ENCODE data around the gene COX17.

The COX17 gene

GRCh38 chr3:119662604-119663373 lies 14.4 kb downstream of the COX17 start:
- no peaks in the 10 kb centered on the region for H3K27me3 Mint-ChIP-seq (ENCODE audit: low read depth)
- H3K4me1 Mint-ChIP-seq (ENCODE audit: low read depth) = peaks cover 5% of the 10 kb centered on the region
- no peaks in the 10 kb centered on the region for H3K9me3 Mint-ChIP-seq
- peaks cover 7% of the 10 kb centered on the region for H3K36me3 Mint-ChIP-seq (ENCODE audit: low read depth)
- no peak overlapping the region for H3K27ac Mint-ChIP-seq
- no peak overlapping the region for H3K4me3 Mint-ChIP-seq

GRCh38 chr3:119660474-119661440 lies 16.4 kb downstream of the COX17 start, which contains the start of gene POPDC2:
TSS of gene POPDC2 (minus strand) at chr3:119660589. CDS start at chr3:119660423, 166 bp downstream.
- Mint-ChIP-seq H3K4me3 (no peak within 1 kb of the TSS), H3K27me3 (ENCODE audit: low read depth) (no peaks in the 10 kb centered on the region), H3K9me3 (no peaks in the 10 kb centered on the region), H3K27ac (no peak within 1 kb of the TSS), H3K36me3 (ENCODE audit: low read depth) (peaks cover 1% of the 10 kb centered on the region), H3K4me1 (ENCODE audit: low read depth) (peaks cover 7% of the 10 kb centered on the region)

- Mint-ChIP-seq H3K4me3 (no peak overlapping the region), H3K9me3 (no peaks in the 10 kb centered on the region), H3K27ac (no peak overlapping the region), H3K36me3 (ENCODE audit: low read depth) (peaks cover 1% of the 10 kb centered on the region), H3K27me3 (ENCODE audit: low read depth) (no peaks in the 10 kb centered on the region), H3K4me1 (ENCODE audit: low read depth) (peaks cover 6% of the 10 kb centered on the region)
Observed at GRCh38 chr3:119659606-119660291, 17.5 kb downstream of the COX17 start.

- H3K27me3 Mint-ChIP-seq (ENCODE audit: low read depth) = no peaks in the 10 kb centered on the region
- H3K4me1 Mint-ChIP-seq (ENCODE audit: low read depth) = peaks cover 6% of the 10 kb centered on the region
- peaks cover 1% of the 10 kb centered on the region for H3K36me3 Mint-ChIP-seq (ENCODE audit: low read depth)
- no peaks in the 10 kb centered on the region for H3K9me3 Mint-ChIP-seq
- no peak overlapping the region for H3K27ac Mint-ChIP-seq
- no peak overlapping the region for H3K4me3 Mint-ChIP-seq
Observed at GRCh38 chr3:119658994-119659393, 18.2 kb downstream of the COX17 start.

GRCh38 chr3:119657887-119658702 lies 19.1 kb downstream of the COX17 start:
- Mint-ChIP-seq H3K4me3 (no peak overlapping the region), H3K4me1 (ENCODE audit: low read depth) (peaks cover 6% of the 10 kb centered on the region), H3K27me3 (ENCODE audit: low read depth) (no peaks in the 10 kb centered on the region), H3K27ac (no peak overlapping the region), H3K36me3 (ENCODE audit: low read depth) (peaks cover 1% of the 10 kb centered on the region), H3K9me3 (no peaks in the 10 kb centered on the region)

- Mint-ChIP-seq H3K9me3 (no peaks in the 10 kb centered on the region), H3K27ac (no peak overlapping the region), H3K36me3 (ENCODE audit: low read depth) (no peaks in the 10 kb centered on the region), H3K27me3 (ENCODE audit: low read depth) (no peaks in the 10 kb centered on the region), H3K4me1 (ENCODE audit: low read depth) (peaks cover 6% of the 10 kb centered on the region), H3K4me3 (no peak overlapping the region)
Observed at GRCh38 chr3:119653876-119654275, 23.3 kb downstream of the COX17 start.

- no peaks in the 10 kb centered on the region for H3K9me3 Mint-ChIP-seq
- H3K27me3 Mint-ChIP-seq (ENCODE audit: low read depth) = no peaks in the 10 kb centered on the region
- H3K36me3 Mint-ChIP-seq (ENCODE audit: low read depth) = no peaks in the 10 kb centered on the region
- no peak overlapping the region for H3K4me3 Mint-ChIP-seq
- H3K27ac Mint-ChIP-seq = no peak overlapping the region
- no peaks in the 10 kb centered on the region for H3K4me1 Mint-ChIP-seq (ENCODE audit: low read depth)
Observed at GRCh38 chr3:119652306-119653033, 24.7 kb downstream of the COX17 start.

- no peak overlapping the region for H3K4me3 Mint-ChIP-seq
- no peaks in the 10 kb centered on the region for H3K4me1 Mint-ChIP-seq (ENCODE audit: low read depth)
- no peak overlapping the region for H3K27ac Mint-ChIP-seq
- no peaks in the 10 kb centered on the region for H3K9me3 Mint-ChIP-seq
- peaks cover 3% of the 10 kb centered on the region for H3K36me3 Mint-ChIP-seq (ENCODE audit: low read depth)
- H3K27me3 Mint-ChIP-seq (ENCODE audit: low read depth) = no peaks in the 10 kb centered on the region
Observed at GRCh38 chr3:119649761-119650160, 27.4 kb downstream of the COX17 start.

GRCh38 chr3:119647843-119648575 lies 29.2 kb downstream of the COX17 start:
- Mint-ChIP-seq H3K27me3 (ENCODE audit: low read depth) (no peaks in the 10 kb centered on the region), H3K9me3 (no peaks in the 10 kb centered on the region), H3K36me3 (ENCODE audit: low read depth) (peaks cover 3% of the 10 kb centered on the region), H3K27ac (no peak overlapping the region), H3K4me3 (no peak overlapping the region), H3K4me1 (ENCODE audit: low read depth) (peaks cover 2% of the 10 kb centered on the region)

- Mint-ChIP-seq H3K36me3 (ENCODE audit: low read depth) (peaks cover 3% of the 10 kb centered on the region), H3K4me3 (no peak overlapping the region), H3K9me3 (no peaks in the 10 kb centered on the region), H3K27ac (no peak overlapping the region), H3K4me1 (ENCODE audit: low read depth) (peaks cover 2% of the 10 kb centered on the region), H3K27me3 (ENCODE audit: low read depth) (no peaks in the 10 kb centered on the region)
Observed at GRCh38 chr3:119647171-119647570, 30.0 kb downstream of the COX17 start.

- no peak overlapping the region for H3K4me3 Mint-ChIP-seq
- peaks cover 2% of the 10 kb centered on the region for H3K4me1 Mint-ChIP-seq (ENCODE audit: low read depth)
- peaks cover 6% of the 10 kb centered on the region for H3K36me3 Mint-ChIP-seq (ENCODE audit: low read depth)
- no peaks in the 10 kb centered on the region for H3K27me3 Mint-ChIP-seq (ENCODE audit: low read depth)
- H3K9me3 Mint-ChIP-seq = no peaks in the 10 kb centered on the region
- H3K27ac Mint-ChIP-seq = no peak overlapping the region
Observed at GRCh38 chr3:119645813-119646212, 31.4 kb downstream of the COX17 start.

GRCh38 chr3:119644481-119644880 lies 32.7 kb downstream of the COX17 start:
- Mint-ChIP-seq H3K27me3 (ENCODE audit: low read depth) (no peaks in the 10 kb centered on the region), H3K4me1 (ENCODE audit: low read depth) (peaks cover 5% of the 10 kb centered on the region), H3K27ac (no peak overlapping the region), H3K9me3 (peaks cover 6% of the 10 kb centered on the region), H3K36me3 (ENCODE audit: low read depth) (peaks cover 13% of the 10 kb centered on the region), H3K4me3 (no peak overlapping the region)

- peaks cover 7% of the 10 kb centered on the region for H3K9me3 Mint-ChIP-seq
- no peak overlapping the region for H3K4me3 Mint-ChIP-seq
- H3K27me3 Mint-ChIP-seq (ENCODE audit: low read depth) = no peaks in the 10 kb centered on the region
- peaks cover 15% of the 10 kb centered on the region for H3K4me1 Mint-ChIP-seq (ENCODE audit: low read depth)
- no peak overlapping the region for H3K27ac Mint-ChIP-seq
- peaks cover 14% of the 10 kb centered on the region for H3K36me3 Mint-ChIP-seq (ENCODE audit: low read depth)
Observed at GRCh38 chr3:119643528-119643927, 33.7 kb downstream of the COX17 start.

Measured in T-helper 1 cell treated with Interleukin-12 subunit alpha and Interleukin-12 subunit beta and Interleukin-4 antibody, amounts not matched to agents 30 μg/mL and 1 μg/mL, for 36 hours (primary cell).